Measurements from ENCODE around the gene GMCL1. TPM values are rescaled to one million over a fixed set of nuclear protein-coding genes. Genes with fewer than 3 reads are reported as not detected.

Gene GMCL1
- total RNA-seq, 6 experiments from 2014 or later = 6.5 to 11.2 (median 7.7) TPM

DNA sequence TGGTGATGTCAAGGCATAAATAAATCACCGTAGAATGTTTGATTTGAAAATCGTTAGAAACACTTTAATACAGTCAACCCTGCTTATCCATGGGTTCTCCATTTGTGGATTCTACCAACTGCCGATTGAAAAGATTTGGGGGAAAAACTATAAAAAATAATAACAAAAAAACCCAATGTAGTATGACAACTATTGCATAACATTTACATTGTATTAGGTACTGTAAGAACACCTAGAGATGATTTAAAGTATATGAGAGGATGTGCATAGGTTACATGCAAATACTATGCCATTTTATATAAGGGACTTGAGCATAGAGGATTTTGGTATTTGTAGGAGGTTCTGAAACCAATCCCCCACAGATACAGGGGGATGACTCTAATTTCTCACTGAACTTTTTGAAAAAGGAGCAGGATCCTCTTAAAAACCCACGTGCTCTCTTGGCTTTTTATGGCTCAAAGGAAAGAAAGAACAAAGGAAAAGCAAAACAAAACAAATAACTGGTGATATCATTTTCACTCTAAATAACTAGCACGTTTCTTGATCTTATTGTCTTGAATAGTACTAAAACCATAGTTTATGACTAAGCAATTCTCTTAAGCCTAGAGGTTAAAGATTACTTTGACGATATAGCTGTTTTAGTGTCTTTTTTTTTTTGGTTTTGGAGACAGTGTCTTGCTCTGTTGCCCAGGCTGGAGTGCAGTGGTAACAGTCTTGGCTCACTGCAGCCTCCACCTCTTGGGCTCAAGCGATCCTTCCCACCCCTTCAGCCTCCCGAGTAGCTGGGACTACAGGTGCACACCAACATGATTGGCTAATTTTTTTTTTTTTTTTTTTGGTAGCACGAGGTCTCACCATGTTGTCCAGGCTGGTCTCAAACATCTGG lies 17.0 kb downstream of the GMCL1 start:
- no peaks in the 10 kb centered on the region for H3K9me3 Mint-ChIP-seq
- H3K27ac Mint-ChIP-seq = no peak overlapping the region
- no peak for DNase-seq
- no peaks in the 10 kb centered on the region for H3K4me1 Mint-ChIP-seq (ENCODE audit: low read depth)
- no peak overlapping the region for H3K4me3 Mint-ChIP-seq
- TF ChIP-seq, protein P1, sequence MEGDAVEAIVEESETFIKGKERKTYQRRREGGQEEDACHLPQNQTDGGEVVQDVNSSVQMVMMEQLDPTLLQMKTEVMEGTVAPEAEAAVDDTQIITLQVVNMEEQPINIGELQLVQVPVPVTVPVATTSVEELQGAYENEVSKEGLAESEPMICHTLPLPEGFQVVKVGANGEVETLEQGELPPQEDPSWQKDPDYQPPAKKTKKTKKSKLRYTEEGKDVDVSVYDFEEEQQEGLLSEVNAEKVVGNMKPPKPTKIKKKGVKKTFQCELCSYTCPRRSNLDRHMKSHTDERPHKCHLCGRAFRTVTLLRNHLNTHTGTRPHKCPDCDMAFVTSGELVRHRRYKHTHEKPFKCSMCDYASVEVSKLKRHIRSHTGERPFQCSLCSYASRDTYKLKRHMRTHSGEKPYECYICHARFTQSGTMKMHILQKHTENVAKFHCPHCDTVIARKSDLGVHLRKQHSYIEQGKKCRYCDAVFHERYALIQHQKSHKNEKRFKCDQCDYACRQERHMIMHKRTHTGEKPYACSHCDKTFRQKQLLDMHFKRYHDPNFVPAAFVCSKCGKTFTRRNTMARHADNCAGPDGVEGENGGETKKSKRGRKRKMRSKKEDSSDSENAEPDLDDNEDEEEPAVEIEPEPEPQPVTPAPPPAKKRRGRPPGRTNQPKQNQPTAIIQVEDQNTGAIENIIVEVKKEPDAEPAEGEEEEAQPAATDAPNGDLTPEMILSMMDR (IDR thresholded peaks at IDR 0.05) = no peak
- no peaks in the 10 kb centered on the region for H3K36me3 Mint-ChIP-seq (ENCODE audit: low read depth)
- no peaks in the 10 kb centered on the region for H3K27me3 Mint-ChIP-seq (ENCODE audit: insufficient read depth)

DNA sequence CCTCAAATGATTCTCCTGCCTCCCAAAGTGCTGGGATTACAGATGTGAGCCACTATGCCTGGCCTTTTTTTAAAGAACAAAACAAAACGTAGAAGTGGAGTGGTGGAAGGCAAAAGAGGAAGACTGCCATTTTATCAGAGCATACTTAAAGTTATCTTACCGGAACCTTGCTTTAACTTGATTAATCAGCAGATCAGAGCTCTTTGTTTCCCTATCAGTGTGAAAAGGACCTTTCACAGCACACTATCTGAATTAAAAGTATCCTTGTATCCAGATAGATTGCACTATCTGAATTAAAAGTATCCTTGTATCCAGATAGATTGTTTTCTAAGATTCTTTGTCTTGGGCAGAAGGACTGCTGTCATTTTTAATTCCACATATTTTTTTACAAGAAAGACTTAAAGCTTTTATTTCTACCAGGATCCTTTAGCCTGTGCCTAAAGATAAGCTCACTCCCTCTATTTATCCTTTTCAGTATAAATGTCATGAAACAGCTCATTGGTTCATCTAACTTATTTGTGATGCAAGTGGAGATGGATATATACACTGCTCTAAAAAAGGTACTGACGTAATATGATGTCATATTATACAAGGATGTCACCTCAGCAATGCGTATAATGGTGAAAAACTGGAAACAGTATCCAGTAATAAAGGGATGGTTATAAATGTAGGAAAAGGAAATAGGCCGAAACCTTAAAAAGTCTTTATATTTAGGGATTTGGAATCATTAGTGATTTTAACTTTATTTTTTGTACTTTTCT lies 17.8 kb downstream of the GMCL1 start:
- peaks cover 2% of the 10 kb centered on the region; the same call in 1 of the 2 replicates for H3K27me3 Mint-ChIP-seq (ENCODE audit: insufficient read depth)
- H3K27ac Mint-ChIP-seq = no peak overlapping the region
- DNase-seq = no peak
- H3K4me3 Mint-ChIP-seq = no peak overlapping the region
- H3K4me1 Mint-ChIP-seq (ENCODE audit: low read depth) = no peaks in the 10 kb centered on the region
- H3K9me3 Mint-ChIP-seq = no peaks in the 10 kb centered on the region
- TF ChIP-seq, protein P1 (IDR thresholded peaks at IDR 0.05) = no peak
- H3K36me3 Mint-ChIP-seq (ENCODE audit: low read depth) = no peaks in the 10 kb centered on the region

DNA sequence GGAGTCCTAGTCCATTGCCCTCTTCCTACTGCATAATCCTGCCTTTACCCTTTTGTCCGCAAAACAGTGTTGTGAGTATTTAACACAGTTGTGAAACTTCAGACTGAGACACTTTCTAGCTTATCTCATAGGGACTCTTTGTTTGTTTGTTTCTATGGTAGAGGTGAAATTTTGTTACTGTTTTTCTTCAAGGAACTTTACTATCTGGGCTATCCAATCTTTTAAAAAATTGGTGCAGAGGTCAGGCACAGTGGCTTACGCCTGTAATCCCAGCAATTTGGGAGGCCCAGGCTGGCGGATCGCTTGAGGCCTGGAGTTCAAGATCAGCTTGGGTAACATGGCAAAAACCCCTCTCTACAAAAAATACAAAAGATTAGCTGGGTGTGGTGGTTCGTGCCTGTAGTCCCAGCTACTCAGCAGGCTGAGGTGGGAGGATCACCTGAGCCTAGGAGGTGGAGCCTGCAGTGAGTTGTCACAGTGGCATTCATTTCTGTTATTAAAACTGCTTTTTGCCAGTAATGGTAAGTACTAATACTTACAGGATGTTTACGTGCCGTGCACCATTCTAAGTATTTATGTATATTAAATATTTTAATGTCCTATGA lies 18.8 kb downstream of the GMCL1 start:
- H3K36me3 Mint-ChIP-seq (ENCODE audit: low read depth) = no peaks in the 10 kb centered on the region
- TF ChIP-seq, protein P1 (IDR thresholded peaks at IDR 0.05) = no peak
- H3K27ac Mint-ChIP-seq = no peak overlapping the region; the same call in 1 of the 2 replicates
- DNase-seq = no peak
- H3K27me3 Mint-ChIP-seq (ENCODE audit: insufficient read depth) = peaks cover 2% of the 10 kb centered on the region; the same call in 1 of the 2 replicates
- H3K9me3 Mint-ChIP-seq = no peaks in the 10 kb centered on the region
- no peak overlapping the region for H3K4me3 Mint-ChIP-seq
- no peaks in the 10 kb centered on the region for H3K4me1 Mint-ChIP-seq (ENCODE audit: low read depth)

DNA sequence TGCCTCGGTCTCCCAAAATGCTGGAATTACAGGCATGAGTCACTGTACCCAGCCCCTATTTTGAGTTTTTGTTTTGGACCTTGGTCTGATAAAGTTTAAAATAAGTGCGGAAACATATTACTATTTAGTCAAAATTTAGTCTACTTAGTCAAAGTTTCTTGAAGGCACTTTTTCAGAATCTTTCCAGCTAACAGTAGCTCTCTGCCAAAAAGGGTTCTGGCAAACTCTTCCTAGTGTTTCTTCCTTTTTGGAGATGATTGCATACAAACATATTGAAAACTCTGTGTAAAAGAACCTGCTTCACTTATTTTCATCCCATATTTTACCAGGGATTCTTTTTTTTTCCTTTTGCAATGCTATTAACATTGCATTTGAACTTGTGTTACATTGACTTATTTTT lies 28.8 kb downstream of the GMCL1 start:
- no peaks in the 10 kb centered on the region for H3K9me3 Mint-ChIP-seq
- H3K27me3 Mint-ChIP-seq (ENCODE audit: insufficient read depth) = peaks cover 2% of the 10 kb centered on the region; the same call in 1 of the 2 replicates
- H3K27ac Mint-ChIP-seq = no peak overlapping the region
- no peak overlapping the region for H3K4me3 Mint-ChIP-seq
- no peaks in the 10 kb centered on the region for H3K36me3 Mint-ChIP-seq (ENCODE audit: low read depth)
- DNase-seq = no peak
- TF ChIP-seq, protein P1 (IDR thresholded peaks at IDR 0.05) = no peak
- no peaks in the 10 kb centered on the region for H3K4me1 Mint-ChIP-seq (ENCODE audit: low read depth)

DNA sequence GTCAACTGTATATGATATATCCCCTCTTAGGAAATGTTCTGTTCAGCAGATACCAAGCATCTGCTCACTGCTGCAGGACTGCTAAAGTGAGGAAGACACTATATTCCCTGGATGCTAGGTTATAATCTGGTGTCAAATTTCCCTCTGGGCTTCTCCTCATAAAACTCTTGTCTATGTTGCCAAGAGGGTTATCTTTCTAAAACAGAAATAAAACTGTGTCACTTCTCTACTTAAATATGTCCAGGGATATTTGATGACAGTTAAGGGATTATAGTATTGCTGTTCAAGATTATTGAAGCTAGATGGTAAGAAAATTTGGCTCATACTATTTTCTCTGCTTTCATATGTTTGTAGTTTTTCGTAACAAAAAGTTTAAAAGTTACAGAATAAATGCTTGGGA lies 33.8 kb downstream of the GMCL1 start:
- Mint-ChIP-seq H3K27me3 (ENCODE audit: insufficient read depth) (peaks cover 2% of the 10 kb centered on the region; the same call in 1 of the 2 replicates), H3K4me3 (no peak overlapping the region), H3K27ac (no peak overlapping the region), H3K4me1 (ENCODE audit: low read depth) (no peaks in the 10 kb centered on the region), H3K9me3 (no peaks in the 10 kb centered on the region), H3K36me3 (ENCODE audit: low read depth) (peaks cover 13% of the 10 kb centered on the region)
- DNase-seq = no peak
- TF ChIP-seq, protein P1 (IDR thresholded peaks at IDR 0.05) = no peak
